ENCODE measurements around the gene KRTAP10-8.
"Not testable (repeated sequence)": the region's sequence is repeated elsewhere in the genome, so short reads cannot be mapped to it uniquely, and the experiment has no call there.

- TF ChIP-seq CTCF (conservative IDR thresholded peaks at IDR 0.05 in 1 of 2, IDR thresholded peaks at IDR 0.05 in 1 of 2; ENCODE audit: extremely low read depth in 1 of 2, insufficient read depth in 1 of 2, low read depth in 1 of 2, low read length in 2 of 2); EZH2 (IDR thresholded peaks at IDR 0.05; ENCODE audit: borderline replicate concordance, low read length): not testable (repeated sequence)
These were observed 26.8 kb downstream of the KRTAP10-8 start for GRCh38 chr21:44638506-44639330.

All from mammary epithelial cell (primary cell).